ENCODE results near the gene SCAMP4. TPM values are rescaled to one million over a fixed set of nuclear protein-coding genes. Genes with fewer than 3 reads are reported as not detected.
A peak's percentile ranks its signal among the peaks of the same experiment; 100 is the strongest.

Gene SCAMP4
- total and polyA plus RNA-seq, 2 of the 13 experiments (the other 11 are each of a cell fraction or from before 2014, with no cell fraction given) = 10.7 to 13.7 TPM

GRCh38 chr19:1905110-1905862 is at the start of gene SCAMP4, which contains the start of gene ADAT3 (continued):
- TF ChIP-seq ZHX1 (CRISPR knock-in tag; IDR thresholded peaks at IDR 0.05; ENCODE audit: low read depth) (no peak), BCL6 (CRISPR knock-in tag; IDR thresholded peaks at IDR 0.05) (peak; percentile 23; the same call in 1 of the 2 replicates), BRF2 (CRISPR knock-in tag; IDR thresholded peaks at IDR 0.05) (no peak), DPF2 (CRISPR knock-in tag; IDR thresholded peaks at IDR 0.05; ENCODE audit: borderline replicate concordance, low read depth) (no peak), ZKSCAN5 (CRISPR knock-in tag; IDR thresholded peaks at IDR 0.05) (no peak), MED13 (CRISPR knock-in tag; IDR thresholded peaks at IDR 0.05) (0 out of 2 replicates have a peak, but pooled peaks have one; percentile 49), DDIT3 (CRISPR knock-in tag; IDR thresholded peaks at IDR 0.05) (no peak), EHMT2 (IDR thresholded peaks at IDR 0.05; ENCODE audit: borderline replicate concordance, low read depth, low read length) (no peak), MYC (CRISPR knock-in tag; IDR thresholded peaks at IDR 0.05; ENCODE audit: borderline replicate concordance) (peak; percentile 69), AGO1 (IDR thresholded peaks at IDR 0.05; ENCODE audit: low read depth, low read length, poor library complexity, severe bottlenecking) (no peak), SMAD9 (CRISPR knock-in tag; IDR thresholded peaks at IDR 0.05) (no peak), ZNF589 (CRISPR knock-in tag; conservative IDR thresholded peaks at IDR 0.05) (no peak), MAFK (conservative IDR thresholded peaks at IDR 0.05 in 1 of 2, IDR thresholded peaks at IDR 0.05 in 1 of 2; ENCODE audit: low read length in 2 of 2) (no peak), FOSL1 (CRISPR knock-in tag; IDR thresholded peaks at IDR 0.05; ENCODE audit: borderline replicate concordance) (no peak), ZNF761 (CRISPR knock-in tag; conservative IDR thresholded peaks at IDR 0.05) (no peak), ZNF136 (CRISPR knock-in tag; IDR thresholded peaks at IDR 0.05; ENCODE audit: low read depth) (no peak), XBP1 (CRISPR knock-in tag; IDR thresholded peaks at IDR 0.05) (no peak), RARA (CRISPR knock-in tag; IDR thresholded peaks at IDR 0.05) (peak; percentile 59), SNAPC5 (CRISPR knock-in tag; IDR thresholded peaks at IDR 0.05; ENCODE audit: borderline replicate concordance) (no peak), PRDM4 (CRISPR knock-in tag; IDR thresholded peaks at IDR 0.05; ENCODE audit: borderline replicate concordance) (no peak), ZNF34 (CRISPR knock-in tag; IDR thresholded peaks at IDR 0.05; ENCODE audit: borderline replicate concordance) (peak; percentile 75; the same call in 1 of the 2 replicates), CREB1 (IDR thresholded peaks at IDR 0.05) (peak; percentile 77), CREB1 (CRISPR knock-in tag; IDR thresholded peaks at IDR 0.05) (no peak; the same call in 1 of the 2 replicates), ZNF12 (CRISPR knock-in tag; IDR thresholded peaks at IDR 0.05) (no peak)

All from HepG2 (cell line).